Liver (tissue), 3 donors: ENCODE data around the gene AGBL5.

Experiments used
- EGR1 ChIP-seq, 2 donors: IDR thresholded peaks; 2 replicates each; pipeline ENCODE4 v1.6.1; 2016 to 2018; ENCODE audit warnings: antibody characterized with exemption in 2 of 2, low read depth in 2 of 2
- FOXA1 ChIP-seq: IDR thresholded peaks from 2 replicates; pipeline ENCODE4 v1.6.1; 2016; ENCODE audit warnings: antibody characterized with exemption
- GABPA ChIP-seq, 2 donors: IDR thresholded peaks in 1 of 2; conservative IDR thresholded peaks in 1 of 2; 2 replicates each; pipeline ENCODE4 v1.6.1; 2016; ENCODE audit warnings: antibody characterized with exemption in 2 of 2, mild to moderate bottlenecking in 1 of 2, moderate library complexity in 1 of 2
- JUND ChIP-seq, 2 donors: IDR thresholded peaks; 2 replicates each; pipeline ENCODE4 v1.6.1; 2016; ENCODE audit warnings: antibody characterized with exemption in 2 of 2
- RAD21 ChIP-seq, 2 donors: IDR thresholded peaks; 2 replicates each; pipeline ENCODE4 v1.6.1; 2016; ENCODE audit warnings: antibody characterized with exemption in 2 of 2, mild to moderate bottlenecking in 2 of 2
- SP1 ChIP-seq: IDR thresholded peaks from 2 replicates; pipeline ENCODE4 v1.6.1; 2018; ENCODE audit warnings: antibody characterized with exemption, mild to moderate bottlenecking
- YY1 ChIP-seq: IDR thresholded peaks from 2 replicates; pipeline ENCODE4 v1.6.1; 2016; ENCODE audit warnings: antibody characterized with exemption, mild to moderate bottlenecking
- TF ChIP-seq, protein P1 (sequence below): IDR thresholded peaks from 2 replicates; pipeline ENCODE4 v1.6.1; 2016; ENCODE audit warnings: antibody characterized with exemption
- TF ChIP-seq, protein P2 (sequence below): IDR thresholded peaks from 2 replicates; pipeline ENCODE4 v1.6.1; 2016; ENCODE audit warnings: antibody characterized with exemption
- TF ChIP-seq, protein P3 (sequence below): IDR thresholded peaks from 2 replicates; pipeline ENCODE4 v1.6.1; 2016; ENCODE audit warnings: antibody characterized with exemption, mild to moderate bottlenecking
- TF ChIP-seq, protein P4 (sequence below): fragments of 150-350 bp; IDR thresholded peaks from 2 replicates; pipeline ENCODE4 v1.5.1; 2017; ENCODE audit warnings: improper control_type of control experiment, low read depth, low read length; ENCODE audit not compliant: missing input control
- TF ChIP-seq, protein P5 (sequence below): IDR thresholded peaks from 2 replicates; pipeline ENCODE4 v1.6.1; 2016; ENCODE audit warnings: antibody characterized with exemption
- donor health status: healthy.
- donor health status: healthy.

DNA sequence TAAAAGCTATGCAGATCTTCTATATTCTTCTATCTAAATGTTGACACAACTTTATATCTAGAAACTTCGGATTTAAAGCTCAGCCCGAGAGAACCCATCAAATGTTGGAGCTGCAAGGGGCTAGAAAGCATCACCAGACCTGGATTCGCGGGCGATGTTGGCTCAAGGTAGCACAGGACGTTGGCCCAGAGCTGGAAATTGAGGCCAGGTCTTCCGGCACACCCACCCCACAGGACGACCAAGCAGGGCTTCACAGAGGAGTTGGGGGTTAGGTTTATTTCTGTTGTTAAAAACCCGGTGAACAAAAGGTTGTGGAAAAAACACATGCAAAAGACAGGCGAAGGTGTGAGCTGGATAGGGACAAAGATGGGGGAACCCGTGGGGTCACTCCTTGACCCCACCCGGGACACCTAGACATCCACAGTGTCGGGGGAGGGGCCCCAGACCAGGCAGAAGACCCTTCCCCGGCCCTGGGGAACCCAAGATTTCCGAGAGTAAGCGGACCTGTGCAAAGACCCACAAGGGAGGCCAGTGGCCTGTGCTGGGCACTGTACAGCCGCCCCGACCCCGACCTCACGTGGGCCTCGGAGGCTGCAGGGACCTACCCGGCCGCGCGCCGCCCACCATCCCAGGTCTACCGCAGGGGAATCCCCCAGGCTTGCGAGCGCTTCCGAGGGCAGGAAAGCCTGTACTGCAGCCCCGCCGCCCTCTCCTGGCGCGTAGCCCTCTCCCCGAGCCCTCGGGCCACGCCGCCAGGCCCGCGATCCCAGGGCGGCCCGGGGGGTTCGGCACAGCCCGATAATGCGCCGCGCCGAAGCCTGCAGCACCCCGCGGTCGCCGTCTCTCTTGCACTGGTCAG lies 1.8 kb upstream of the AGBL5 start:
- no peak for TF ChIP-seq RAD21 (IDR thresholded peaks at IDR 0.05)
- TF ChIP-seq, protein P1, sequence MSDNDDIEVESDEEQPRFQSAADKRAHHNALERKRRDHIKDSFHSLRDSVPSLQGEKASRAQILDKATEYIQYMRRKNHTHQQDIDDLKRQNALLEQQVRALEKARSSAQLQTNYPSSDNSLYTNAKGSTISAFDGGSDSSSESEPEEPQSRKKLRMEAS = no peak
- TF ChIP-seq, protein P2, sequence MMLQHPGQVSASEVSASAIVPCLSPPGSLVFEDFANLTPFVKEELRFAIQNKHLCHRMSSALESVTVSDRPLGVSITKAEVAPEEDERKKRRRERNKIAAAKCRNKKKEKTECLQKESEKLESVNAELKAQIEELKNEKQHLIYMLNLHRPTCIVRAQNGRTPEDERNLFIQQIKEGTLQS = no peak
- no peak for TF ChIP-seq GABPA (IDR thresholded peaks at IDR 0.05 in 1 of 2, conservative IDR thresholded peaks at IDR 0.05 in 1 of 2)
- no peak for TF ChIP-seq YY1
- TF ChIP-seq, protein P3, sequence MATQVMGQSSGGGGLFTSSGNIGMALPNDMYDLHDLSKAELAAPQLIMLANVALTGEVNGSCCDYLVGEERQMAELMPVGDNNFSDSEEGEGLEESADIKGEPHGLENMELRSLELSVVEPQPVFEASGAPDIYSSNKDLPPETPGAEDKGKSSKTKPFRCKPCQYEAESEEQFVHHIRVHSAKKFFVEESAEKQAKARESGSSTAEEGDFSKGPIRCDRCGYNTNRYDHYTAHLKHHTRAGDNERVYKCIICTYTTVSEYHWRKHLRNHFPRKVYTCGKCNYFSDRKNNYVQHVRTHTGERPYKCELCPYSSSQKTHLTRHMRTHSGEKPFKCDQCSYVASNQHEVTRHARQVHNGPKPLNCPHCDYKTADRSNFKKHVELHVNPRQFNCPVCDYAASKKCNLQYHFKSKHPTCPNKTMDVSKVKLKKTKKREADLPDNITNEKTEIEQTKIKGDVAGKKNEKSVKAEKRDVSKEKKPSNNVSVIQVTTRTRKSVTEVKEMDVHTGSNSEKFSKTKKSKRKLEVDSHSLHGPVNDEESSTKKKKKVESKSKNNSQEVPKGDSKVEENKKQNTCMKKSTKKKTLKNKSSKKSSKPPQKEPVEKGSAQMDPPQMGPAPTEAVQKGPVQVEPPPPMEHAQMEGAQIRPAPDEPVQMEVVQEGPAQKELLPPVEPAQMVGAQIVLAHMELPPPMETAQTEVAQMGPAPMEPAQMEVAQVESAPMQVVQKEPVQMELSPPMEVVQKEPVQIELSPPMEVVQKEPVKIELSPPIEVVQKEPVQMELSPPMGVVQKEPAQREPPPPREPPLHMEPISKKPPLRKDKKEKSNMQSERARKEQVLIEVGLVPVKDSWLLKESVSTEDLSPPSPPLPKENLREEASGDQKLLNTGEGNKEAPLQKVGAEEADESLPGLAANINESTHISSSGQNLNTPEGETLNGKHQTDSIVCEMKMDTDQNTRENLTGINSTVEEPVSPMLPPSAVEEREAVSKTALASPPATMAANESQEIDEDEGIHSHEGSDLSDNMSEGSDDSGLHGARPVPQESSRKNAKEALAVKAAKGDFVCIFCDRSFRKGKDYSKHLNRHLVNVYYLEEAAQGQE = no peak
- no peak for TF ChIP-seq JUND (IDR thresholded peaks at IDR 0.05)
- TF ChIP-seq, protein P4, sequence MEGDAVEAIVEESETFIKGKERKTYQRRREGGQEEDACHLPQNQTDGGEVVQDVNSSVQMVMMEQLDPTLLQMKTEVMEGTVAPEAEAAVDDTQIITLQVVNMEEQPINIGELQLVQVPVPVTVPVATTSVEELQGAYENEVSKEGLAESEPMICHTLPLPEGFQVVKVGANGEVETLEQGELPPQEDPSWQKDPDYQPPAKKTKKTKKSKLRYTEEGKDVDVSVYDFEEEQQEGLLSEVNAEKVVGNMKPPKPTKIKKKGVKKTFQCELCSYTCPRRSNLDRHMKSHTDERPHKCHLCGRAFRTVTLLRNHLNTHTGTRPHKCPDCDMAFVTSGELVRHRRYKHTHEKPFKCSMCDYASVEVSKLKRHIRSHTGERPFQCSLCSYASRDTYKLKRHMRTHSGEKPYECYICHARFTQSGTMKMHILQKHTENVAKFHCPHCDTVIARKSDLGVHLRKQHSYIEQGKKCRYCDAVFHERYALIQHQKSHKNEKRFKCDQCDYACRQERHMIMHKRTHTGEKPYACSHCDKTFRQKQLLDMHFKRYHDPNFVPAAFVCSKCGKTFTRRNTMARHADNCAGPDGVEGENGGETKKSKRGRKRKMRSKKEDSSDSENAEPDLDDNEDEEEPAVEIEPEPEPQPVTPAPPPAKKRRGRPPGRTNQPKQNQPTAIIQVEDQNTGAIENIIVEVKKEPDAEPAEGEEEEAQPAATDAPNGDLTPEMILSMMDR = no peak
- no peak for TF ChIP-seq SP1
- TF ChIP-seq EGR1 (IDR thresholded peaks at IDR 0.05; ENCODE audit: low read depth in 2 of 2) = no peak
- TF ChIP-seq, protein P5, sequence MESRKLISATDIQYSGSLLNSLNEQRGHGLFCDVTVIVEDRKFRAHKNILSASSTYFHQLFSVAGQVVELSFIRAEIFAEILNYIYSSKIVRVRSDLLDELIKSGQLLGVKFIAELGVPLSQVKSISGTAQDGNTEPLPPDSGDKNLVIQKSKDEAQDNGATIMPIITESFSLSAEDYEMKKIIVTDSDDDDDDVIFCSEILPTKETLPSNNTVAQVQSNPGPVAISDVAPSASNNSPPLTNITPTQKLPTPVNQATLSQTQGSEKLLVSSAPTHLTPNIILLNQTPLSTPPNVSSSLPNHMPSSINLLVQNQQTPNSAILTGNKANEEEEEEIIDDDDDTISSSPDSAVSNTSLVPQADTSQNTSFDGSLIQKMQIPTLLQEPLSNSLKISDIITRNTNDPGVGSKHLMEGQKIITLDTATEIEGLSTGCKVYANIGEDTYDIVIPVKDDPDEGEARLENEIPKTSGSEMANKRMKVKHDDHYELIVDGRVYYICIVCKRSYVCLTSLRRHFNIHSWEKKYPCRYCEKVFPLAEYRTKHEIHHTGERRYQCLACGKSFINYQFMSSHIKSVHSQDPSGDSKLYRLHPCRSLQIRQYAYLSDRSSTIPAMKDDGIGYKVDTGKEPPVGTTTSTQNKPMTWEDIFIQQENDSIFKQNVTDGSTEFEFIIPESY = no peak
- TF ChIP-seq FOXA1 = no peak
